HL-60 (cell line): ENCODE measurements around the gene DCLRE1B.

Source experiments
- CTCF ChIP-seq: IDR thresholded peaks from one replicate; pipeline ENCODE4 v1.5.1; 2011; ENCODE audit warnings: low read length, control low read depth, inconsistent platforms; ENCODE audit not compliant: insufficient read depth
- GABPA ChIP-seq: IDR thresholded peaks from 2 replicates; pipeline ENCODE4 v1.6.1; 2012; ENCODE audit warnings: low read depth
- POLR2AphosphoS5 ChIP-seq: IDR thresholded peaks from 2 replicates; pipeline ENCODE4 v1.6.1; 2012; ENCODE audit warnings: low read depth

DNA sequence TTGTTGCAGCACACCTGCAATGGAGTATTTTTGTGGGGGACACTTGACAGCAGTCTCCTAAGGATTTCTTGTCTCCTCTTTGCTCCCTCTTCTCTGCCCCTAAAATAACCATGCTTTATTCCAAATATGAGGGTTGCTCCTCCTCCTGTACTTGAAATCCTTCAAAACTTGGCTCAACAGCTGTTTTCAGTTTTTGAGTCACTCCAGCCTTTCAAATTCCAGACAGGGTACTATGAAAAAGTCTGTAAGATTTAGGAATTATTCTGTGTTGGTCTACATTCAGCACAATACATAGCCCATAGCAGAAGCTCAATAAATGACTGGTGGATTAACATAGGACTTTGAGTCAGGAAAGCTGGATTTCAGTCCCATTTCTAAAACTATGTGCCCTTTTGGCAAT lies 6.0 kb upstream of the DCLRE1B start:
- TF ChIP-seq CTCF (no peak), GABPA (no peak), POLR2AphosphoS5 (no peak)
